ENCODE results near the gene COL1A2. TPM values are rescaled to one million over a fixed set of nuclear protein-coding genes. Genes with fewer than 3 reads are reported as not detected.

Gene COL1A2
- polyA plus RNA-seq, 1 donor from 2014 or later: 2.5 TPM

- H4K20me1 ChIP-seq (ENCODE audit: insufficient read depth): no peaks in the 10 kb centered on the region
- no peaks in the 10 kb centered on the region for H3K9me3 ChIP-seq (ENCODE audit: low read length)
- H3K9me2 ChIP-seq (ENCODE audit: insufficient read depth, low read length): no peaks in the 10 kb centered on the region
- H3K4me3 ChIP-seq (ENCODE audit: low read length): no peak overlapping the region
- no peaks in the 10 kb centered on the region for H3K36me3 ChIP-seq (ENCODE audit: insufficient read depth, low read length)
- H3K9ac ChIP-seq (ENCODE audit: low read length): no peak overlapping the region
- no peak for TF ChIP-seq RAD21 (conservative IDR thresholded peaks at IDR 0.05)
- no peak for TF ChIP-seq POLR2AphosphoS5 (IDR thresholded peaks at IDR 0.05)
- no peak for TF ChIP-seq SMC3 (conservative IDR thresholded peaks at IDR 0.05; ENCODE audit: poor library complexity)
- TF ChIP-seq TAF1 (IDR thresholded peaks at IDR 0.05; ENCODE audit: low read depth): no peak
- no peak for TF ChIP-seq EP300 (conservative IDR thresholded peaks at IDR 0.05; ENCODE audit: poor library complexity, severe bottlenecking)
- TF ChIP-seq EZH2 (IDR thresholded peaks at IDR 0.05; ENCODE audit: borderline replicate concordance, insufficient read depth, low read length, poor library complexity, severe bottlenecking): no peak
- no peak for TF ChIP-seq MXI1 (conservative IDR thresholded peaks at IDR 0.05; ENCODE audit: poor library complexity, severe bottlenecking)
- TF ChIP-seq, protein P1, sequence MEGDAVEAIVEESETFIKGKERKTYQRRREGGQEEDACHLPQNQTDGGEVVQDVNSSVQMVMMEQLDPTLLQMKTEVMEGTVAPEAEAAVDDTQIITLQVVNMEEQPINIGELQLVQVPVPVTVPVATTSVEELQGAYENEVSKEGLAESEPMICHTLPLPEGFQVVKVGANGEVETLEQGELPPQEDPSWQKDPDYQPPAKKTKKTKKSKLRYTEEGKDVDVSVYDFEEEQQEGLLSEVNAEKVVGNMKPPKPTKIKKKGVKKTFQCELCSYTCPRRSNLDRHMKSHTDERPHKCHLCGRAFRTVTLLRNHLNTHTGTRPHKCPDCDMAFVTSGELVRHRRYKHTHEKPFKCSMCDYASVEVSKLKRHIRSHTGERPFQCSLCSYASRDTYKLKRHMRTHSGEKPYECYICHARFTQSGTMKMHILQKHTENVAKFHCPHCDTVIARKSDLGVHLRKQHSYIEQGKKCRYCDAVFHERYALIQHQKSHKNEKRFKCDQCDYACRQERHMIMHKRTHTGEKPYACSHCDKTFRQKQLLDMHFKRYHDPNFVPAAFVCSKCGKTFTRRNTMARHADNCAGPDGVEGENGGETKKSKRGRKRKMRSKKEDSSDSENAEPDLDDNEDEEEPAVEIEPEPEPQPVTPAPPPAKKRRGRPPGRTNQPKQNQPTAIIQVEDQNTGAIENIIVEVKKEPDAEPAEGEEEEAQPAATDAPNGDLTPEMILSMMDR (IDR thresholded peaks at IDR 0.05; ENCODE audit: poor library complexity, severe bottlenecking): no peak
- TF ChIP-seq, protein P2, sequence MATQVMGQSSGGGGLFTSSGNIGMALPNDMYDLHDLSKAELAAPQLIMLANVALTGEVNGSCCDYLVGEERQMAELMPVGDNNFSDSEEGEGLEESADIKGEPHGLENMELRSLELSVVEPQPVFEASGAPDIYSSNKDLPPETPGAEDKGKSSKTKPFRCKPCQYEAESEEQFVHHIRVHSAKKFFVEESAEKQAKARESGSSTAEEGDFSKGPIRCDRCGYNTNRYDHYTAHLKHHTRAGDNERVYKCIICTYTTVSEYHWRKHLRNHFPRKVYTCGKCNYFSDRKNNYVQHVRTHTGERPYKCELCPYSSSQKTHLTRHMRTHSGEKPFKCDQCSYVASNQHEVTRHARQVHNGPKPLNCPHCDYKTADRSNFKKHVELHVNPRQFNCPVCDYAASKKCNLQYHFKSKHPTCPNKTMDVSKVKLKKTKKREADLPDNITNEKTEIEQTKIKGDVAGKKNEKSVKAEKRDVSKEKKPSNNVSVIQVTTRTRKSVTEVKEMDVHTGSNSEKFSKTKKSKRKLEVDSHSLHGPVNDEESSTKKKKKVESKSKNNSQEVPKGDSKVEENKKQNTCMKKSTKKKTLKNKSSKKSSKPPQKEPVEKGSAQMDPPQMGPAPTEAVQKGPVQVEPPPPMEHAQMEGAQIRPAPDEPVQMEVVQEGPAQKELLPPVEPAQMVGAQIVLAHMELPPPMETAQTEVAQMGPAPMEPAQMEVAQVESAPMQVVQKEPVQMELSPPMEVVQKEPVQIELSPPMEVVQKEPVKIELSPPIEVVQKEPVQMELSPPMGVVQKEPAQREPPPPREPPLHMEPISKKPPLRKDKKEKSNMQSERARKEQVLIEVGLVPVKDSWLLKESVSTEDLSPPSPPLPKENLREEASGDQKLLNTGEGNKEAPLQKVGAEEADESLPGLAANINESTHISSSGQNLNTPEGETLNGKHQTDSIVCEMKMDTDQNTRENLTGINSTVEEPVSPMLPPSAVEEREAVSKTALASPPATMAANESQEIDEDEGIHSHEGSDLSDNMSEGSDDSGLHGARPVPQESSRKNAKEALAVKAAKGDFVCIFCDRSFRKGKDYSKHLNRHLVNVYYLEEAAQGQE (IDR thresholded peaks at IDR 0.05; ENCODE audit: borderline replicate concordance): no peak
- no peaks in the 10 kb centered on the region for H3K27me3 ChIP-seq (ENCODE audit: insufficient read depth, low read depth, low read length)
- H3K27ac ChIP-seq (ENCODE audit: low read length): no peak overlapping the region
- H2AFZ ChIP-seq (ENCODE audit: low read depth, low read length): no peak overlapping the region
- H3K4me2 ChIP-seq (ENCODE audit: low read length): no peak overlapping the region
- no peaks in the 10 kb centered on the region for H3K79me2 ChIP-seq (replicated peaks; ENCODE audit: insufficient read depth, low read length)
- H3F3A ChIP-seq (ENCODE audit: insufficient read depth, low read length, poor library complexity, severe bottlenecking): no peaks in the 10 kb centered on the region
Observed at GRCh38 chr7:94382746-94383145, 11.9 kb upstream of the COL1A2 start.

GRCh38 chr7:94384315-94384714 lies 10.4 kb upstream of the COL1A2 start:
- H3K4me2 ChIP-seq (ENCODE audit: low read length): no peak overlapping the region

More at GRCh38 chr7:94384315-94384714, 10.4 kb upstream of the COL1A2 start:
- Histone ChIP-seq H2AFZ (ENCODE audit: low read depth, low read length) (no peak overlapping the region), H3K9ac (ENCODE audit: low read length) (no peak overlapping the region), H3K79me2 (replicated peaks; ENCODE audit: insufficient read depth, low read length) (no peaks in the 10 kb centered on the region), H3K9me3 (ENCODE audit: low read length) (no peaks in the 10 kb centered on the region), H3K9me2 (ENCODE audit: insufficient read depth, low read length) (no peaks in the 10 kb centered on the region), H3F3A (ENCODE audit: insufficient read depth, low read length, poor library complexity, severe bottlenecking) (no peaks in the 10 kb centered on the region), H3K27ac (ENCODE audit: low read length) (no peak overlapping the region), H3K4me3 (ENCODE audit: low read length) (no peak overlapping the region), H4K20me1 (ENCODE audit: insufficient read depth) (no peaks in the 10 kb centered on the region), H3K36me3 (ENCODE audit: insufficient read depth, low read length) (no peaks in the 10 kb centered on the region), H3K27me3 (ENCODE audit: insufficient read depth, low read depth, low read length) (no peaks in the 10 kb centered on the region)
- TF ChIP-seq TAF1 (IDR thresholded peaks at IDR 0.05; ENCODE audit: low read depth) (no peak), EP300 (conservative IDR thresholded peaks at IDR 0.05; ENCODE audit: poor library complexity, severe bottlenecking) (no peak), SMC3 (conservative IDR thresholded peaks at IDR 0.05; ENCODE audit: poor library complexity) (no peak), MXI1 (conservative IDR thresholded peaks at IDR 0.05; ENCODE audit: poor library complexity, severe bottlenecking) (no peak), RAD21 (conservative IDR thresholded peaks at IDR 0.05) (no peak), EZH2 (IDR thresholded peaks at IDR 0.05; ENCODE audit: borderline replicate concordance, insufficient read depth, low read length, poor library complexity, severe bottlenecking) (no peak), POLR2AphosphoS5 (IDR thresholded peaks at IDR 0.05) (no peak)
- TF ChIP-seq, protein P2 (IDR thresholded peaks at IDR 0.05; ENCODE audit: borderline replicate concordance): no peak
- TF ChIP-seq, protein P1 (IDR thresholded peaks at IDR 0.05; ENCODE audit: poor library complexity, severe bottlenecking): no peak
